ENCODE data around the gene ATP6V0C.

ATP6V0C gene

GRCh38 chr16:2513405-2514332, at the start of gene ATP6V0C:
Gene ATP6V0C, plus strand, starts transcription at chr16:2513952. Its CDS starts 152 bp downstream, at chr16:2514104.
- peak; percentile 82 for DNase-seq

- DNase-seq, result no peak
These were observed 49.4 kb upstream of the ATP6V0C start for GRCh38 chr16:2464333-2464732.

- no peak for DNase-seq
These were observed 47.9 kb upstream of the ATP6V0C start for GRCh38 chr16:2465653-2466415.

- no peak for DNase-seq
These were observed 46.9 kb upstream of the ATP6V0C start for GRCh38 chr16:2466667-2467527.

- DNase-seq, result peak; percentile 74
These were observed 46.1 kb upstream of the ATP6V0C start for GRCh38 chr16:2467528-2468232.

- DNase-seq, result no peak
These were observed 45.5 kb upstream of the ATP6V0C start for GRCh38 chr16:2468233-2468724.

GRCh38 chr16:2468725-2469398, 44.9 kb upstream of the ATP6V0C start:
- DNase-seq, result no peak

GRCh38 chr16:2469399-2470233, 44.1 kb upstream of the ATP6V0C start:
- no peak for DNase-seq

GRCh38 chr16:2470234-2470601, 43.5 kb upstream of the ATP6V0C start:
- no peak for DNase-seq

GRCh38 chr16:2470603-2471015, 43.1 kb upstream of the ATP6V0C start:
- DNase-seq, result no peak

- no peak for DNase-seq
These were observed 42.6 kb upstream of the ATP6V0C start, which contains the start of gene NTN3 for GRCh38 chr16:2471016-2471652. Gene NTN3, plus strand, starts transcription at chr16:2471297. Its CDS starts 405 bp downstream, at chr16:2471702.

GRCh38 chr16:2471653-2472487, 41.9 kb upstream of the ATP6V0C start:
- DNase-seq, result no peak

- DNase-seq, result no peak
These were observed 41.3 kb upstream of the ATP6V0C start for GRCh38 chr16:2472488-2472864.

GRCh38 chr16:2472885-2473445, 40.8 kb upstream of the ATP6V0C start:
- no peak for DNase-seq

- DNase-seq, result peak; percentile 42
These were observed 40.3 kb upstream of the ATP6V0C start for GRCh38 chr16:2473446-2473926.

GRCh38 chr16:2473999-2474876, 39.5 kb upstream of the ATP6V0C start:
- peak; percentile 46 for DNase-seq

- peak; percentile 76 for DNase-seq
These were observed 38.8 kb upstream of the ATP6V0C start, which contains the start of gene TBC1D24 for GRCh38 chr16:2474877-2475412. Gene TBC1D24, plus strand, starts transcription at chr16:2475127. Its CDS starts 21,022 bp downstream, at chr16:2496149.

Measured in NCI-H226 (cell line).